Adrenal gland (tissue), 12 donors: Measurements from ENCODE around the gene POLR1A. TPM values are rescaled to one million over a fixed set of nuclear protein-coding genes. Genes with fewer than 3 reads are reported as not detected.

Source experiments
- DNase-seq, 7 donors: peaks; one replicate each; pipeline ENCODE4 v3.0.0-alpha.2; 2019 to 2020
- H3K27ac ChIP-seq, 5 donors: fragments of 200-600 bp; sonication (generic) in 4 of 5; 1 replicate in 3 of 5; 2 replicates in 2 of 5; pipeline versions ENCODE4 v1.5.1 to v1.8.0; 2016 to 2020; ENCODE audit warnings: mild to moderate bottlenecking in 1 of 5
- H3K27me3 ChIP-seq: fragments of 200-600 bp; 2 replicates; pipeline ENCODE4 v1.8.0; 2021
- H3K36me3 ChIP-seq, 2 donors: fragments of 200-600 bp; replicated peaks in 1 of 2; 1 replicate in 1 of 2; 2 replicates in 1 of 2; pipeline versions ENCODE4 v1.5.1 to v1.8.0; 2018 to 2022
- H3K4me1 ChIP-seq, 2 donors: fragments of 200-600 bp; replicated peaks in 1 of 2; 1 replicate in 1 of 2; 2 replicates in 1 of 2; pipeline versions ENCODE4 v1.5.1 to v1.8.0; 2018 to 2021
- H3K4me3 ChIP-seq, 4 donors: fragments of 200-600 bp; sonication (generic) in 3 of 4; one replicate each; pipeline ENCODE4 v1.5.1; 2016 to 2018
- H3K9me3 ChIP-seq, 3 donors: fragments of 200-600 bp; sonication (generic) in 1 of 3; replicated peaks in 1 of 3; 1 replicate in 2 of 3; 2 replicates in 1 of 3; pipeline versions ENCODE4 v1.5.1 to v1.8.0; 2016 to 2021
- CTCF ChIP-seq, 6 experiments: fragments of 450-650 bp in 4 of 6; fragments of 200-600 bp in 2 of 6; sonication (generic) in 1 of 6; IDR thresholded peaks; 1 replicate in 5 of 6; 2 replicates in 1 of 6; pipeline versions ENCODE4 v1.5.1 to v1.8.0; 2016 to 2021; ENCODE audit warnings: antibody characterized with exemption in 6 of 6, mild to moderate bottlenecking in 2 of 6, moderate library complexity in 1 of 6
- POLR2A ChIP-seq, 2 donors: fragments of 450-650 bp; IDR thresholded peaks; one replicate each; pipeline ENCODE4 v1.6.1; 2017; ENCODE audit warnings: antibody characterized with exemption in 2 of 2, mild to moderate bottlenecking in 2 of 2, moderate library complexity in 1 of 2
- WGBS, 4 donors: extraction: QIAGEN DNeasy Blood & Tissue Kit in 2 of 4; methylation state at CpG; one replicate each; pipeline versions ENCODE4 v1.1.5 to v1.1.7; 2013 to 2017; 5-methylcytosine and 5-hydroxymethylcytosine counted together
- intact Hi-C, 2 donors: fragments of 100-400 bp; cut with DNase I; formaldehyde crosslinking; loops; one replicate each; pipeline versions ENCODE4 v1.14.1 to v1.15.0; 2022 to 2023
- polyA plus RNA-seq, 3 donors: library from polyadenylated mRNA; stranded (reverse); fragments of 200-250 nt in 2 of 3; fragments of 350-450 nt in 1 of 3; fragmentation: Illumina TruSeq in 1 of 3; extraction: RNeasy Lipid Tissue Mini Kit (QIAGEN cat#74804) in 1 of 3; gene quantifications; one replicate each; pipeline ENCODE4 v1.2.3, GENCODE V29; 2013 to 2014
- total RNA-seq, 9 donors: library from RNA; depleted of rRNA in 4 of 9; stranded (reverse); fragments of >200 nt in 4 of 9; fragments of 120-200 nt in 1 of 9; fragmentation: NEBNext Ultra II Directional in 1 of 9; extraction: Animal tissue kit (Norgen Biotek cat#: 25700) in 1 of 9; gene quantifications; one replicate each; pipeline versions ENCODE4 v1.1.0 to v1.2.4, GENCODE V29; 2013 to 2023
- donor health status: healthy with polysubstance abuse.
- donor health status: Bipolar disorder and iron deficiency.
- donor health status: DM: yes; HTN: yes; CAD: no.
- donor health status: DM: no; HTN: no; CAD: no.
- donor health status: DM: no; HTN: no; CAD: no.
- donor health status: DM: yes; HTN: yes; CAD: no.

Gene POLR1A
- total and polyA plus RNA-seq, 12 donors: 4.6 to 50.1 (median 26.2) TPM

- DNase-seq: peak in 1 of 7 donors; percentile 31
- intact Hi-C loops: no loop called here
Measured at GRCh38 chr2:85990084-85990483, 115.6 kb downstream of the POLR1A start.

GRCh38 chr2:85989288-85989865 lies 116.3 kb downstream of the POLR1A start:
- no peaks in the 10 kb centered on the region for H3K27me3 ChIP-seq
- peaks cover 28% of the 10 kb centered on the region in 2 donors for H3K4me1 ChIP-seq
- peak overlapping the region in 2 of 5 donors; percentile 80 to 82 for H3K27ac ChIP-seq
- no peak for TF ChIP-seq POLR2A (IDR thresholded peaks at IDR 0.05)
- TF ChIP-seq CTCF (IDR thresholded peaks at IDR 0.05): no peak
- H3K36me3 ChIP-seq: no peaks in the 10 kb centered on the region
- 81 to 93% (median 85%) methylated on average over 7 of the region's 7 CpGs for WGBS, 4 donors
- DNase-seq: no peak
- H3K4me3 ChIP-seq: no peak overlapping the region
- intact Hi-C loops: no loop called here
- no peaks in the 10 kb centered on the region for H3K9me3 ChIP-seq

More at GRCh38 chr2:85990084-85990483, 115.6 kb downstream of the POLR1A start:
- Histone ChIP-seq H3K4me1 (peaks cover 29 to 34% of the 10 kb centered on the region in 2 donors), H3K4me3 (no peak overlapping the region), H3K36me3 (no peaks in the 10 kb centered on the region), H3K27me3 (no peaks in the 10 kb centered on the region), H3K27ac (peak overlapping the region in 1 of 5 donors; percentile 11), H3K9me3 (no peaks in the 10 kb centered on the region)
- 88 to 96% (median 94%) methylated on average over 8 of the region's 8 CpGs for WGBS, 4 donors
- TF ChIP-seq CTCF (IDR thresholded peaks at IDR 0.05) (no peak), POLR2A (IDR thresholded peaks at IDR 0.05) (no peak)

GRCh38 chr2:85988914-85989270 lies 116.8 kb downstream of the POLR1A start:
- intact Hi-C loops: no loop called here
- WGBS, 4 donors: 72 to 86% (median 77%) methylated on average over 4 to 7 of the region's 7 CpGs
- Histone ChIP-seq H3K27me3 (no peaks in the 10 kb centered on the region), H3K36me3 (no peaks in the 10 kb centered on the region), H3K4me3 (no peak overlapping the region), H3K27ac (peak overlapping the region; percentile 3 to 82 (median 80)), H3K9me3 (no peaks in the 10 kb centered on the region), H3K4me1 (peaks cover 23 to 24% of the 10 kb centered on the region in 2 donors)
- TF ChIP-seq CTCF (IDR thresholded peaks at IDR 0.05) (no peak), POLR2A (IDR thresholded peaks at IDR 0.05) (no peak)
- no peak for DNase-seq

GRCh38 chr2:85988175-85988913 lies 117.3 kb downstream of the POLR1A start:
- no peaks in the 10 kb centered on the region for H3K27me3 ChIP-seq
- WGBS, 4 donors: 54 to 62% (median 59%) methylated on average over 10 of the region's 10 CpGs
- H3K9me3 ChIP-seq: no peaks in the 10 kb centered on the region
- H3K4me1 ChIP-seq: peaks cover 18 to 19% of the 10 kb centered on the region in 2 donors
- TF ChIP-seq CTCF (IDR thresholded peaks at IDR 0.05): no peak
- no peak for TF ChIP-seq POLR2A (IDR thresholded peaks at IDR 0.05)
- intact Hi-C loops: no loop called here
- no peak overlapping the region for H3K4me3 ChIP-seq
- peak; percentile 41 to 74 (median 59) for DNase-seq
- peak overlapping the region; percentile 3 to 82 (median 80) for H3K27ac ChIP-seq
- H3K36me3 ChIP-seq: no peaks in the 10 kb centered on the region
